Activated CD4-positive, alpha-beta memory T cell treated with anti-CD3 and anti-CD28 coated beads for 36 hours (primary cell): ENCODE data around the gene IMMP2L. TPM values are rescaled to one million over a fixed set of nuclear protein-coding genes. Genes with fewer than 3 reads are reported as not detected.

Experiments used
- CTCF ChIA-PET: fragments of 350-600 bp; sonication (Branson Sonifier 250); formaldehyde crosslinking; loops from one replicate; lab custom pipeline; 2021; ENCODE audit warnings: antibody characterized with exemption, inconsistent platforms; lab: Charles Lee
- POLR2A ChIA-PET: fragments of 350-600 bp; sonication (Branson Sonifier 250); formaldehyde crosslinking; loops from one replicate; lab custom pipeline; 2021; ENCODE audit warnings: antibody characterized with exemption; lab: Charles Lee
- DNase-seq: peaks from one replicate; pipeline ENCODE4 v3.0.0-alpha.2; 2020
- H3K27ac Mint-ChIP-seq: one replicate; pipeline ENCODE4 v1.8.0; 2021; ENCODE audit warnings: mixed read lengths
- H3K27me3 Mint-ChIP-seq: one replicate; pipeline ENCODE4 v1.8.0; 2021; ENCODE audit warnings: mixed read lengths
- H3K36me3 Mint-ChIP-seq: one replicate; pipeline ENCODE4 v1.8.0; 2021; ENCODE audit warnings: mixed read lengths
- H3K4me1 Mint-ChIP-seq: one replicate; pipeline ENCODE4 v1.8.0; 2021; ENCODE audit warnings: low read depth, mixed read lengths
- H3K4me3 Mint-ChIP-seq: one replicate; pipeline ENCODE4 v1.8.0; 2021; ENCODE audit warnings: mild to moderate bottlenecking, mixed read lengths
- H3K9me3 Mint-ChIP-seq: one replicate; pipeline ENCODE4 v1.8.0; 2021; ENCODE audit warnings: mixed read lengths
- intact Hi-C: fragments of 100-400 bp; cut with micrococcal nuclease; formaldehyde crosslinking; loops from one replicate; pipeline ENCODE4 v1.15.1; 2023
- total RNA-seq, 2 experiments: library from RNA; stranded (reverse); gene quantifications; one replicate each; pipeline ENCODE4 v1.2.3, GENCODE V29; 2021

The IMMP2L gene
- total RNA-seq, 2 experiments from 2014 or later, result 14.4 to 20.5 TPM

- intact Hi-C loops, result no loop called here
- ChIA-PET CTCF (no interaction called here), POLR2A (no interaction called here)
- Mint-ChIP-seq H3K9me3 (peaks cover 7% of the 10 kb centered on the region), H3K4me1 (no peaks in the 10 kb centered on the region), H3K4me3 (no peak overlapping the region), H3K36me3 (peaks cover 14% of the 10 kb centered on the region), H3K27me3 (no peaks in the 10 kb centered on the region), H3K27ac (no peak overlapping the region)
- no peak for DNase-seq
Observed at GRCh38 chr7:111394891-111395290, 167.4 kb downstream of the IMMP2L start.

- Mint-ChIP-seq H3K4me1 (no peaks in the 10 kb centered on the region), H3K36me3 (peaks cover 15% of the 10 kb centered on the region), H3K27me3 (no peaks in the 10 kb centered on the region), H3K9me3 (peaks cover 4% of the 10 kb centered on the region), H3K27ac (no peak overlapping the region), H3K4me3 (no peak overlapping the region)
- intact Hi-C loops, result no loop called here
- POLR2A ChIA-PET, result no interaction called here
- CTCF ChIA-PET, result no interaction called here
- DNase-seq, result no peak
Observed at GRCh38 chr7:111393011-111393754, 169.1 kb downstream of the IMMP2L start.

- no peak for DNase-seq
- ChIA-PET CTCF (no interaction called here), POLR2A (no interaction called here)
- no peak overlapping the region for H3K4me3 Mint-ChIP-seq
- intact Hi-C loops, result no loop called here
- peaks cover 15% of the 10 kb centered on the region for H3K36me3 Mint-ChIP-seq
- no peak overlapping the region for H3K27ac Mint-ChIP-seq
- H3K9me3 Mint-ChIP-seq, result peaks cover 4% of the 10 kb centered on the region
- H3K4me1 Mint-ChIP-seq, result no peaks in the 10 kb centered on the region
- no peaks in the 10 kb centered on the region for H3K27me3 Mint-ChIP-seq
Observed at GRCh38 chr7:111392294-111392693, 170.0 kb downstream of the IMMP2L start.

- DNase-seq, result no peak
- H3K9me3 Mint-ChIP-seq, result peaks cover 2% of the 10 kb centered on the region
- no peaks in the 10 kb centered on the region for H3K27me3 Mint-ChIP-seq
- H3K4me1 Mint-ChIP-seq, result no peaks in the 10 kb centered on the region
- no peak overlapping the region for H3K4me3 Mint-ChIP-seq
- intact Hi-C loops, result no loop called here
- peaks cover 11% of the 10 kb centered on the region for H3K36me3 Mint-ChIP-seq
- POLR2A ChIA-PET, result no interaction called here
- CTCF ChIA-PET, result no interaction called here
- no peak overlapping the region for H3K27ac Mint-ChIP-seq
Observed at GRCh38 chr7:111390000-111390399, 172.3 kb downstream of the IMMP2L start.

- H3K27ac Mint-ChIP-seq, result no peak overlapping the region
- H3K36me3 Mint-ChIP-seq, result peaks cover 11% of the 10 kb centered on the region
- peaks cover 2% of the 10 kb centered on the region for H3K9me3 Mint-ChIP-seq
- H3K4me3 Mint-ChIP-seq, result no peak overlapping the region
- peaks cover 2% of the 10 kb centered on the region for H3K4me1 Mint-ChIP-seq
- intact Hi-C loops, result no loop called here
- no peaks in the 10 kb centered on the region for H3K27me3 Mint-ChIP-seq
- POLR2A ChIA-PET, result no interaction called here
- no peak for DNase-seq
- CTCF ChIA-PET, result no interaction called here
Observed at GRCh38 chr7:111388912-111389311, 173.4 kb downstream of the IMMP2L start.

- Mint-ChIP-seq H3K9me3 (peaks cover 2% of the 10 kb centered on the region), H3K27ac (no peak overlapping the region), H3K4me3 (no peak overlapping the region), H3K36me3 (peaks cover 8% of the 10 kb centered on the region), H3K4me1 (peaks cover 2% of the 10 kb centered on the region), H3K27me3 (no peaks in the 10 kb centered on the region)
- intact Hi-C loops, result no loop called here
- CTCF ChIA-PET, result no interaction called here
- POLR2A ChIA-PET, result no interaction called here
- DNase-seq, result no peak
Observed at GRCh38 chr7:111388016-111388415, 174.3 kb downstream of the IMMP2L start.

- DNase-seq, result no peak
- ChIA-PET CTCF (no interaction called here), POLR2A (no interaction called here)
- H3K9me3 Mint-ChIP-seq, result peaks cover 2% of the 10 kb centered on the region
- peaks cover 3% of the 10 kb centered on the region for H3K36me3 Mint-ChIP-seq
- no peak overlapping the region for H3K4me3 Mint-ChIP-seq
- no peaks in the 10 kb centered on the region for H3K27me3 Mint-ChIP-seq
- intact Hi-C loops, result no loop called here
- no peak overlapping the region for H3K27ac Mint-ChIP-seq
- peaks cover 2% of the 10 kb centered on the region for H3K4me1 Mint-ChIP-seq
Observed at GRCh38 chr7:111384065-111384891, 178.0 kb downstream of the IMMP2L start.

- DNase-seq, result no peak
- Mint-ChIP-seq H3K9me3 (no peaks in the 10 kb centered on the region), H3K36me3 (no peaks in the 10 kb centered on the region), H3K27ac (no peak overlapping the region), H3K4me1 (peaks cover 2% of the 10 kb centered on the region), H3K4me3 (no peak overlapping the region), H3K27me3 (no peaks in the 10 kb centered on the region)
- ChIA-PET POLR2A (no interaction called here), CTCF (no interaction called here)
- intact Hi-C loops, result no loop called here
Observed at GRCh38 chr7:111383133-111383532, 179.2 kb downstream of the IMMP2L start.

- DNase-seq, result no peak
- Mint-ChIP-seq H3K27me3 (no peaks in the 10 kb centered on the region), H3K4me3 (no peak overlapping the region), H3K36me3 (no peaks in the 10 kb centered on the region), H3K4me1 (peaks cover 2% of the 10 kb centered on the region), H3K9me3 (no peaks in the 10 kb centered on the region), H3K27ac (no peak overlapping the region)
- intact Hi-C loops, result no loop called here
- CTCF ChIA-PET, result no interaction called here
- POLR2A ChIA-PET, result no interaction called here
Observed at GRCh38 chr7:111381590-111381989, 180.7 kb downstream of the IMMP2L start.

- no peak overlapping the region for H3K27ac Mint-ChIP-seq
- H3K36me3 Mint-ChIP-seq, result no peaks in the 10 kb centered on the region
- H3K4me1 Mint-ChIP-seq, result peaks cover 2% of the 10 kb centered on the region
- ChIA-PET POLR2A (no interaction called here), CTCF (no interaction called here)
- no peaks in the 10 kb centered on the region for H3K9me3 Mint-ChIP-seq
- no peak overlapping the region for H3K4me3 Mint-ChIP-seq
- DNase-seq, result no peak
- H3K27me3 Mint-ChIP-seq, result no peaks in the 10 kb centered on the region
- intact Hi-C loops, result no loop called here
Observed at GRCh38 chr7:111380945-111381344, 181.3 kb downstream of the IMMP2L start.

- ChIA-PET CTCF (interaction anchor here (0.6 kb wide), 1 partner anchor 253 kb away, joined by 3 read pairs; no protein-coding TSS in a partner anchor), POLR2A (no interaction called here)
- intact Hi-C loops, result no loop called here
Observed at GRCh38 chr7:111374027-111374426, 188.3 kb downstream of the IMMP2L start.

GRCh38 chr7:111371437-111371836, 190.9 kb downstream of the IMMP2L start:
- Mint-ChIP-seq H3K27ac (no peak overlapping the region), H3K27me3 (no peaks in the 10 kb centered on the region), H3K4me3 (no peak overlapping the region), H3K36me3 (peaks cover 5% of the 10 kb centered on the region), H3K4me1 (peaks cover 4% of the 10 kb centered on the region), H3K9me3 (no peaks in the 10 kb centered on the region)
- POLR2A ChIA-PET, result no interaction called here
- intact Hi-C loops, result no loop called here
- DNase-seq, result no peak
- CTCF ChIA-PET, result no interaction called here

More at GRCh38 chr7:111374027-111374426, 188.3 kb downstream of the IMMP2L start:
- no peak for DNase-seq
- Mint-ChIP-seq H3K4me3 (no peak overlapping the region), H3K9me3 (no peaks in the 10 kb centered on the region), H3K36me3 (peaks cover 5% of the 10 kb centered on the region), H3K27me3 (no peaks in the 10 kb centered on the region), H3K27ac (no peak overlapping the region), H3K4me1 (peaks cover 4% of the 10 kb centered on the region)
